NCI-H2196 treated with DMSO at 0.1 percent for 48 hours (cell line): ENCODE results near the gene CDH16.
"Not testable (repeated sequence)": the region's sequence is repeated elsewhere in the genome, so short reads cannot be mapped to it uniquely, and the experiment has no call there.

Experiments used
- DNase-seq: peaks from one replicate; lab custom pipeline; 2025; ENCODE audit not compliant: unreplicated experiment; lab: John Stamatoyannopoulos, UW

The CDH16 gene

GRCh38 chr16:66874079-66874775 is 44.5 kb downstream of the CDH16 start:
- DNase-seq = no peak

DNA sequence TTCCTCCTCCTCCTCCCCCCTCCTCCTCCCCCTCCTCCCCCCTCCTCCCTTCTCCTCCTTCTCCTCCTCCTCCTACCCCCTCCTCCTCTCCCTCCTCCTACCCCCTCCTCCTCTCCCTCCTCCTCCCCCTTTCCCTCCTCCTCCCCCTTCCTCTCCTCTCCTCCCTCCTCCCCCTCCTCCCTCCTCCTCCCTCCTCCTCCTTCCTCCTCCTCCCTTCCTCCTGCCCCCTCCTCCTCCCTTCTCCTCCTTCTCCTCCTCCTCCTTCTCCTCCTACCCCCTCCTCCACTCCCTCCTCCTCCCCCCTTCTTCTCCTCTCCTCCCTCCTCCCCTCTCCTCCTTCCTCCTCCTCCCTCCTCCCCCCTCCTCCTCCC is 45.0 kb downstream of the CDH16 start:
- DNase-seq = no peak

DNA sequence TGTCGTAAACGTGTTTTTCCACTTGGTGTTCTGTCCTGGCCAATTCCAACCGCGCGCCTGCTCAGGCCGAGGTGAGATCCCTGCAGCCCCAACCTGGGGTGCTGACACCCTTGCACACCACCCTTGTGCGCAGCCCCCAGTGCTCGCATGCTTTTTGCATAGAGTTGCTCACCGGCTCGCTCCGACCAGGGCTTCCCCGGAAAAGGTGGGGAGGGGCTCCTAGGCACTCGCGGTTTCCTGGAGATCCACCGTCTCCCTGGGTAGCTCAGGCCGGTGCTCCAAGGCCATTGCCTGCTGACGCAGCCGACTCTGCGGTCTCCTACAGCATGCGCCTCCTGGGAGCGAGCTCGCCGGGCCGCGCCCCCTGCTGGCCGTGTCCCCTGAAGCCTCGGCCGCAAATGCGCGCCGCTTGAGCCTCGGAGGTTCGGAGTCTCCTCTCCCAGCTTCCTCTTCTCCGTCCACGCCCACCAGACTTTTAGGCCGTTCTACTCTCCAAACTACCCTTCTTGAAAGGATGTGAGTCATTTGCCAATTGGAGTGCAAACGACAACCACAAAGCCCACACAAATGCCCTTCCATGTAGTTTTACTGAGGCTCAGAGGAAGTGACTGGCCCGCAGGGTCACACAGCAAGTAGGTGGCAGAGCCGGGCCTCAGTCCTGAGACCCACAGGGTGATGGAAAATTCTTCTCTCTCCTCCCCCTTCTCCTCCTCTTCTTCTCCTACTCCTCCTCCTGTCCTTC is 45.6 kb downstream of the CDH16 start:
- peak; percentile 30 for DNase-seq

DNA sequence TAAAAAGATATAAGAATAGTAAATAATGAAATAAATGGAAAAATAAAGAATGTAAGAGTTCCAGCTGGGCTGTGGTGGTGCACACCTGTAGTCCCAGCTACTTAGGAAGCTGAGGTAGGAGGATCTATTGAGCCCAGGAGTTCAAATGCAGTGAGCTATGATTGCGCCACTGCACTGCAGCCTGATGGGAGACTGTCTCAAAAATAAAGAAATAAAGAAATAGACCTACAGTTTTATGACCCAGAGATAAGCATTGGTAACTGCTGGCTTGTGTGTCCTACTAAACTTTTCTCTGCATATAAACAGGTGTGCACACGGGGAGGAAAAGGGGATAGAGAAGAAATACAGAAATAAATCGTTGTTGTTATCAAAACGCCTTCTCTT is 46.1 kb downstream of the CDH16 start:
- no peak for DNase-seq

GRCh38 chr16:66871840-66872239 is 46.8 kb downstream of the CDH16 start:
- no peak for DNase-seq

DNA sequence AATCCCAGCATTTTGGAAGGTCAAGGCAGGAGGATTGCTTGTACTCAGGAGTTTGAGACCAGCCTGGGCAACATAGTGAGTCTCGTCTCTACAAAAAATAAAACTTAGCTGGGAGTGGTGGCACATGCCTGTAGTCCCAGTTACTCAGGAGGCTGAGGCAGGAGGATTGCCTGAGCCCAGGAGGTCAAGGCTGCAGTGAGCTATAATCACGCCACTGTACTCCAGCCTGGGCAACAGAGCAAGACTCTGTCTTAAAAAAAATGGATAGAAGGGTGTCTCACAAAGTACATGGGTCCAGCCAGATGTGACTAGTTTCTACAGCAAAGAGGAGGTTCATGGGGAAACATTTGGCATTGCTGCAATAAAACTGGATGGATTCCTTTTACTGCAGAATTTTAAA is 47.3 kb downstream of the CDH16 start:
- not testable (repeated sequence) for DNase-seq

- DNase-seq = no peak
Measured at GRCh38 chr16:66869424-66869823, 49.3 kb downstream of the CDH16 start.

DNA sequence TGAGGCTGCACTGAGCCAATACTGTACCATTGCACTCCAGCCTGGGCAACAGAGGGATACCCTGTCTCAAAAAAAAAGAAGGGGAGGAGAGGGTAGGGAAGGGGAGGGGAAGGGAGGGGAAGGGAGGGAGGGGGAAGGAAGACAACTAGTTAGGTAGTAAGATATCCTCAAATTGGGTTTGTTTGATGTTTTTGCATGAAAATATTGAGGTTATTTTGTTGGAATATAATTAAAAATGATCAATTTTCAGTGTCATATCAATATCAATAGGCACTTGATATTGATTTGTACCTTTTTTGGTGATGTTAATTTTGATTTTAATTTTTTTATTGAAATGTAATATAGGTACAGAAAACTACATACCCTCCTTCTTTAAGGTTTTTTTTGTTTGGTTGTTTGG is 55.0 kb downstream of the CDH16 start:
- DNase-seq = no peak

- no peak for DNase-seq
Measured at GRCh38 chr16:66862023-66862520, 56.6 kb downstream of the CDH16 start.

GRCh38 chr16:66859397-66860068 is 59.2 kb downstream of the CDH16 start:
- DNase-seq = no peak

- peak; percentile 35 for DNase-seq
Measured at GRCh38 chr16:66858740-66859396, 59.8 kb downstream of the CDH16 start.
